SK-N-SH (cell line): ENCODE measurements around the gene NHP2. TPM values are rescaled to one million over a fixed set of nuclear protein-coding genes. Genes with fewer than 3 reads are reported as not detected.

ENCODE experiments used
- CTCF ChIA-PET: fragments of 300-600, 350-600 bp; formaldehyde crosslinking; extraction: SDS; loops from one replicate; lab custom pipeline; 2021; lab: Yijun Ruan, JAX
- POLR2A ChIA-PET: fragments of 350-600 bp; sonication (Branson Sonifier 250); formaldehyde crosslinking; extraction: SDS; loops from one replicate; lab custom pipeline; 2020; ENCODE audit warnings: antibody characterized with exemption, inconsistent platforms; lab: Yijun Ruan, JAX
- DNase-seq: peaks from one replicate; pipeline ENCODE4 v3.0.0; 2012
- H2AFZ ChIP-seq: fragments of 200-600 bp; sonication (generic); 2 replicates; pipeline ENCODE4 v1.8.1; 2016; ENCODE audit warnings: antibody characterized with exemption, mild to moderate bottlenecking, low read depth
- H3F3A ChIP-seq: fragments of 200-600 bp; sonication (generic); replicated peaks from 2 replicates; pipeline ENCODE3; 2016; ENCODE audit warnings: antibody characterized with exemption, mild to moderate bottlenecking; ENCODE audit not compliant: insufficient read depth
- H3K27ac ChIP-seq, 2 experiments: fragments of 200-500 bp in 1 of 2; fragments of 200-600 bp in 1 of 2; sonication (Bioruptor generic) in 1 of 2; sonication (generic), shearing (Covaris generic) in 1 of 2; 2 replicates each; pipeline versions ENCODE4 v1.5.1 to v1.6.1; 2014 to 2016; ENCODE audit warnings: low read depth in 2 of 2, inconsistent platforms in 1 of 2, low read length in 1 of 2, mild to moderate bottlenecking in 1 of 2, mixed read lengths in 1 of 2
- H3K27me3 ChIP-seq: fragments of 200-600 bp; sonication (generic), shearing (Covaris generic); 2 replicates; pipeline ENCODE4 v1.6.1; 2016; ENCODE audit warnings: mixed run types; ENCODE audit not compliant: insufficient read depth
- H3K36me3 ChIP-seq, 2 experiments: fragments of 200-500 bp in 1 of 2; fragments of 200-600 bp in 1 of 2; sonication (Bioruptor generic) in 1 of 2; sonication (generic) in 1 of 2; replicated peaks in 1 of 2; 2 replicates each; pipeline versions ENCODE3 to v1.5.1; 2014 to 2016; ENCODE audit warnings: low read length in 1 of 2, mild to moderate bottlenecking in 1 of 2; ENCODE audit not compliant: insufficient read depth in 2 of 2, control insufficient read depth in 1 of 2
- H3K4me1 ChIP-seq, 2 experiments: fragments of 200-500 bp in 1 of 2; fragments of 200-600 bp in 1 of 2; sonication (Bioruptor generic) in 1 of 2; sonication (generic), shearing (Covaris generic) in 1 of 2; 2 replicates each; pipeline versions ENCODE4 v1.5.1 to v1.6.1; 2014 to 2016; ENCODE audit warnings: low read depth in 1 of 2, low read length in 1 of 2, mixed run types in 1 of 2; ENCODE audit not compliant: insufficient read depth in 2 of 2, control insufficient read depth in 1 of 2
- H3K4me2 ChIP-seq: fragments of 200-600 bp; sonication (generic), shearing (Covaris generic); 2 replicates; pipeline ENCODE4 v1.6.1; 2017; ENCODE audit warnings: mixed run types
- H3K4me3 ChIP-seq, 2 experiments: fragments of 200-500 bp in 1 of 2; fragments of 200-600 bp in 1 of 2; sonication (Bioruptor generic) in 1 of 2; sonication (generic), shearing (Covaris generic) in 1 of 2; 2 replicates each; pipeline versions ENCODE4 v1.5.1 to v1.8.1; 2014 to 2016; ENCODE audit warnings: low read depth in 2 of 2, inconsistent platforms in 1 of 2, low read length in 1 of 2, mild to moderate bottlenecking in 1 of 2, mixed read lengths in 1 of 2, moderate library complexity in 1 of 2
- H3K79me2 ChIP-seq: fragments of 200-600 bp; sonication (generic); 2 replicates; pipeline ENCODE4 v1.8.1; 2017; ENCODE audit warnings: mild to moderate bottlenecking; ENCODE audit not compliant: insufficient read depth
- H3K9ac ChIP-seq: fragments of 200-600 bp; sonication (generic); 2 replicates; pipeline ENCODE4 v1.6.1; 2017; ENCODE audit warnings: mixed run types
- H3K9me2 ChIP-seq: fragments of 200-600 bp; sonication (generic); 2 replicates; pipeline ENCODE4 v1.6.1; 2017; ENCODE audit warnings: mixed run types
- H3K9me3 ChIP-seq: fragments of 200-600 bp; sonication (generic); 2 replicates; pipeline ENCODE4 v1.6.1; 2017; ENCODE audit warnings: mixed run types, mild to moderate bottlenecking, moderate library complexity
- H4K20me1 ChIP-seq: fragments of 200-600 bp; sonication (generic); 2 replicates; pipeline ENCODE4 v1.6.1; 2017; ENCODE audit warnings: mild to moderate bottlenecking, mixed run types; ENCODE audit not compliant: insufficient read depth
- CHD2 ChIP-seq: fragments of 150-350 bp; IDR thresholded peaks from 2 replicates; pipeline ENCODE4 v1.6.1; 2018; ENCODE audit warnings: low read length; ENCODE audit not compliant: partially characterized antibody
- EP300 ChIP-seq, 2 experiments: IDR thresholded peaks; 2 replicates each; pipeline versions ENCODE4 v1.4.0 to v1.6.1; 2012; ENCODE audit warnings: borderline replicate concordance in 1 of 2, low read depth in 1 of 2, low read length in 1 of 2
- FOSL2 ChIP-seq: IDR thresholded peaks from 2 replicates; pipeline ENCODE4 v1.4.0; 2012; ENCODE audit warnings: low read depth, mild to moderate bottlenecking, moderate library complexity, borderline replicate concordance
- FOXM1 ChIP-seq: IDR thresholded peaks from 2 replicates; pipeline ENCODE4 v1.4.0; 2012; ENCODE audit warnings: low read depth, mild to moderate bottlenecking
- GABPA ChIP-seq: IDR thresholded peaks from 2 replicates; pipeline ENCODE4 v1.4.0; 2012; ENCODE audit warnings: low read depth, mild to moderate bottlenecking
- MXI1 ChIP-seq: IDR thresholded peaks from 2 replicates; pipeline ENCODE4 v1.6.1; 2012; ENCODE audit warnings: mild to moderate bottlenecking, low read depth, low read length, improper control_type of control experiment
- NFIC ChIP-seq: IDR thresholded peaks from 2 replicates; pipeline ENCODE4 v1.4.0; 2012; ENCODE audit warnings: borderline replicate concordance
- RCOR1 ChIP-seq: fragments of 150-350 bp; IDR thresholded peaks from 2 replicates; pipeline ENCODE4 v1.6.1; 2017; ENCODE audit warnings: antibody characterized with exemption, low read length
- RFX5 ChIP-seq: IDR thresholded peaks from 2 replicates; pipeline ENCODE4 v1.6.1; 2012; ENCODE audit warnings: mild to moderate bottlenecking, improper control_type of control experiment, low read length
- SMC3 ChIP-seq: IDR thresholded peaks from 2 replicates; pipeline ENCODE4 v1.6.1; 2012; ENCODE audit warnings: low read depth, low read length, improper control_type of control experiment
- TCF12 ChIP-seq: IDR thresholded peaks from 2 replicates; pipeline ENCODE4 v1.4.0; 2012
- TEAD4 ChIP-seq: IDR thresholded peaks from 2 replicates; pipeline ENCODE4 v1.4.0; 2012; ENCODE audit warnings: mild to moderate bottlenecking, borderline replicate concordance; ENCODE audit not compliant: insufficient read depth
- WGBS: methylation state at CpG from one replicate; pipeline ENCODE4 v1.1.6; 2017; ENCODE audit warnings: low lambda C conversion rate; 5-methylcytosine and 5-hydroxymethylcytosine counted together
- polyA plus RNA-seq, 3 experiments: library from polyadenylated mRNA; depleted of rRNA; stranded (reverse); fragments of >200 nt; gene quantifications; 2 replicates each; pipeline ENCODE4 v1.2.3, GENCODE V29; 2012
- TF ChIP-seq, protein P1 (sequence below): IDR thresholded peaks from 2 replicates; pipeline ENCODE4 v1.4.0; 2012; ENCODE audit warnings: low read depth, borderline replicate concordance
- TF ChIP-seq, protein P2 (sequence below): fragments of 150-350 bp; IDR thresholded peaks from 2 replicates; pipeline ENCODE4 v1.6.1; 2017; ENCODE audit warnings: antibody characterized with exemption, low read length, low read depth, borderline replicate concordance

Gene NHP2
- polyA plus RNA-seq, 1 of the 3 experiments (the other 2 are of a cell fraction): 455 TPM

- H3K4me3 ChIP-seq: no peak overlapping the region
- POLR2A ChIA-PET: no interaction called here
- no peaks in the 10 kb centered on the region for H4K20me1 ChIP-seq
- CTCF ChIA-PET: interaction anchor here (1.0 to 5.5 kb wide), 3 partner anchors 9 to 36 kb away, joined by 3 to 21 read pairs (median 7); no protein-coding TSS in a partner anchor
- WGBS: 27% methylated on average over 3 of the region's 3 CpGs
- H3K9ac ChIP-seq: no peak overlapping the region
- H3K9me2 ChIP-seq: no peaks in the 10 kb centered on the region
- H3K79me2 ChIP-seq: no peaks in the 10 kb centered on the region
- no peak overlapping the region for H3K27ac ChIP-seq
- H3K4me1 ChIP-seq: peaks cover 0 to 32% of the 10 kb centered on the region in 2 experiments; a peak in 1 of 4 replicates
- H3K27me3 ChIP-seq: no peaks in the 10 kb centered on the region; the same call in 1 of the 2 replicates
- TF ChIP-seq TEAD4 (no peak), RCOR1 (peak; percentile 64), RFX5 (no peak), TCF12 (no peak; the same call in 1 of the 2 replicates), GABPA (no peak), CHD2 (peak; percentile 47), EP300 (IDR thresholded peaks at IDR 0.05; ENCODE audit: borderline replicate concordance in 1 of 2, low read depth in 1 of 2, low read length in 1 of 2) (peak in 1 of 2 experiments; percentile 86; a peak in 2 of 4 replicates), MXI1 (peak; percentile 45; the same call in 1 of the 2 replicates), SMC3 (no peak), NFIC (no peak), FOSL2 (no peak)
- TF ChIP-seq, protein P1, sequence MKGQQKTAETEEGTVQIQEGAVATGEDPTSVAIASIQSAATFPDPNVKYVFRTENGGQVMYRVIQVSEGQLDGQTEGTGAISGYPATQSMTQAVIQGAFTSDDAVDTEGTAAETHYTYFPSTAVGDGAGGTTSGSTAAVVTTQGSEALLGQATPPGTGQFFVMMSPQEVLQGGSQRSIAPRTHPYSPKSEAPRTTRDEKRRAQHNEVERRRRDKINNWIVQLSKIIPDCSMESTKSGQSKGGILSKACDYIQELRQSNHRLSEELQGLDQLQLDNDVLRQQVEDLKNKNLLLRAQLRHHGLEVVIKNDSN: no peak
- TF ChIP-seq, protein P2, sequence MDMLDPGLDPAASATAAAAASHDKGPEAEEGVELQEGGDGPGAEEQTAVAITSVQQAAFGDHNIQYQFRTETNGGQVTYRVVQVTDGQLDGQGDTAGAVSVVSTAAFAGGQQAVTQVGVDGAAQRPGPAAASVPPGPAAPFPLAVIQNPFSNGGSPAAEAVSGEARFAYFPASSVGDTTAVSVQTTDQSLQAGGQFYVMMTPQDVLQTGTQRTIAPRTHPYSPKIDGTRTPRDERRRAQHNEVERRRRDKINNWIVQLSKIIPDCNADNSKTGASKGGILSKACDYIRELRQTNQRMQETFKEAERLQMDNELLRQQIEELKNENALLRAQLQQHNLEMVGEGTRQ: no peak
- H3F3A ChIP-seq: no peaks in the 10 kb centered on the region
- DNase-seq: peak; percentile 64
- H3K36me3 ChIP-seq: no peaks in the 10 kb centered on the region
- no peaks in the 10 kb centered on the region for H3K9me3 ChIP-seq
- H2AFZ ChIP-seq: no peak overlapping the region
- no peak overlapping the region for H3K4me2 ChIP-seq
These were observed 41.8 kb downstream of the NHP2 start for GRCh38 chr5:178111925-178112324.

DNA sequence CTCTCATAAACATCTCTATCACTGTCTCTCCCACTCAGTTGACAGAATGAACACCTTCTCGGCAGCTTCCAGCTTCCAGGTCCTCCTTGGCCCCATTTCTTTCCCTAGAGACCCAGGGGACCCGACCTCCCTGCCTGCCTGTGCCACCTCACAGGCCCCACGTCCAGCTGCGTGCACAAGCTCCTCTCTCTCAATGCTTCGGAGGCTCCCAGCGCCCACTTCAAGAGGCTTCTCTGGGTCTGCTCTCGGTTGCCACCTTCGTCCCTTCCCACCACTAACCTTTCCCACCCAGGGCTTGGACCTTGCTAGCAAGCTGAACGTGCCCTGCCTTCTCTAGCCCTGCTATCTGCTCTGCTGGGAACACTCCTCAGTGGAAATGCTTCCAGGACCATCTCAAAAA, 43.2 kb downstream of the NHP2 start:
- Histone ChIP-seq H3F3A (no peaks in the 10 kb centered on the region), H3K4me3 (no peak overlapping the region), H3K27me3 (no peaks in the 10 kb centered on the region; the same call in 1 of the 2 replicates), H4K20me1 (no peaks in the 10 kb centered on the region), H3K4me2 (no peak overlapping the region), H3K9ac (no peak overlapping the region), H3K9me3 (no peaks in the 10 kb centered on the region), H3K4me1 (peaks cover 0 to 24% of the 10 kb centered on the region in 2 experiments; a peak in 1 of 4 replicates), H3K36me3 (no peaks in the 10 kb centered on the region), H3K79me2 (no peaks in the 10 kb centered on the region), H2AFZ (no peak overlapping the region), H3K9me2 (no peaks in the 10 kb centered on the region), H3K27ac (no peak overlapping the region)
- CTCF ChIA-PET: interaction anchor here (0.7 to 2.0 kb wide), 4 partner anchors 10 to 35 kb away, joined by 3 to 13 read pairs (median 4); no protein-coding TSS in a partner anchor
- TF ChIP-seq FOXM1: no peak
- TF ChIP-seq TEAD4: no peak
- POLR2A ChIA-PET: no interaction called here
- no peak for DNase-seq
- WGBS: 82% methylated on average over 9 of the region's 9 CpGs
